Measurements from ENCODE around the gene TOP2A. TPM values are rescaled to one million over a fixed set of nuclear protein-coding genes. Genes with fewer than 3 reads are reported as not detected.

The TOP2A gene
- total RNA-seq, 4 donors from 2014 or later, result 0.40 to 4.3 (median 0.79) TPM

GRCh38 chr17:40457369-40457768, 39.7 kb upstream of the TOP2A start:
- H3K4me1 ChIP-seq, result peaks cover 5 to 95% (median 72%) of the 10 kb centered on the region in 3 donors
- H3K4me3 ChIP-seq, result no peak overlapping the region
- no peak for ATAC-seq
- 75 to 90% methylated on average over 2 to 3 of the region's 3 CpGs for WGBS, 2 donors (ENCODE audit: low coverage in 1 of 2)
- H3K27me3 ChIP-seq, result no peaks in the 10 kb centered on the region
- no peak for TF ChIP-seq POLR2AphosphoS5 (IDR thresholded peaks at IDR 0.05)
- no peaks in the 10 kb centered on the region for H3K9me3 ChIP-seq
- H3K27ac ChIP-seq, result peak overlapping the region; percentile 36 to 98 (median 90)
- peaks cover 0 to 55% of the 10 kb centered on the region in 2 donors for H3K36me3 ChIP-seq

GRCh38 chr17:40456396-40456951, 38.8 kb upstream of the TOP2A start:
- WGBS, 2 donors (ENCODE audit: low coverage in 1 of 2), result 14% methylated on average over 1 of the region's 16 CpGs; no CpG with 5 or more reads in 1 of the 2 donors
- H3K9me3 ChIP-seq, result no peaks in the 10 kb centered on the region
- H3K27ac ChIP-seq, result peak overlapping the region; percentile 36 to 98 (median 90)
- peaks cover 0 to 58% of the 10 kb centered on the region in 2 donors for H3K36me3 ChIP-seq
- TF ChIP-seq CTCF (IDR thresholded peaks at IDR 0.05) (no peak), POLR2A (IDR thresholded peaks at IDR 0.05) (no peak), EP300 (IDR thresholded peaks at IDR 0.05) (no peak), POLR2AphosphoS5 (IDR thresholded peaks at IDR 0.05) (no peak)
- H3K4me3 ChIP-seq, result no peak overlapping the region
- ATAC-seq, result no peak
- peaks cover 10 to 95% (median 71%) of the 10 kb centered on the region in 3 donors for H3K4me1 ChIP-seq
- H3K27me3 ChIP-seq, result no peaks in the 10 kb centered on the region

GRCh38 chr17:40454613-40454995, 36.9 kb upstream of the TOP2A start:
- H3K36me3 ChIP-seq, result peaks cover 0 to 58% of the 10 kb centered on the region in 2 donors
- no peak for ATAC-seq
- no CpG with 5 or more reads among the region's 2 CpGs for WGBS, 2 donors (ENCODE audit: low coverage in 1 of 2)
- H3K4me1 ChIP-seq, result peaks cover 18 to 95% (median 65%) of the 10 kb centered on the region in 3 donors
- no peaks in the 10 kb centered on the region for H3K9me3 ChIP-seq
- no peak overlapping the region for H3K4me3 ChIP-seq
- H3K27me3 ChIP-seq, result no peaks in the 10 kb centered on the region
- peak overlapping the region in 3 of 4 donors; percentile 85 to 98 (median 96) for H3K27ac ChIP-seq
- no peak for TF ChIP-seq CTCF (IDR thresholded peaks at IDR 0.05)
- no peak for TF ChIP-seq POLR2A (IDR thresholded peaks at IDR 0.05)
- TF ChIP-seq POLR2AphosphoS5 (IDR thresholded peaks at IDR 0.05), result no peak
- no peak for TF ChIP-seq EP300 (IDR thresholded peaks at IDR 0.05)

- Histone ChIP-seq H3K4me1 (peaks cover 21 to 95% (median 66%) of the 10 kb centered on the region in 3 donors), H3K36me3 (peaks cover 0 to 58% of the 10 kb centered on the region in 2 donors), H3K27ac (peak overlapping the region; percentile 9 to 98 (median 90)), H3K9me3 (no peaks in the 10 kb centered on the region), H3K27me3 (no peaks in the 10 kb centered on the region), H3K4me3 (no peak overlapping the region)
- peak; percentile 14 for ATAC-seq
- WGBS, 2 donors (ENCODE audit: low coverage in 1 of 2), result 33% methylated on average over 3 of the region's 19 CpGs; no CpG with 5 or more reads in 1 of the 2 donors
- TF ChIP-seq EP300 (IDR thresholded peaks at IDR 0.05) (no peak), CTCF (IDR thresholded peaks at IDR 0.05) (no peak), POLR2AphosphoS5 (IDR thresholded peaks at IDR 0.05) (peak; percentile 38), POLR2A (IDR thresholded peaks at IDR 0.05) (no peak)
Measured at GRCh38 chr17:40453881-40454612, 36.4 kb upstream of the TOP2A start.

- peaks cover 0 to 58% of the 10 kb centered on the region in 2 donors for H3K36me3 ChIP-seq
- H3K27ac ChIP-seq, result peak overlapping the region; percentile 48 to 98 (median 90)
- WGBS, 2 donors (ENCODE audit: low coverage in 1 of 2), result no CpG with 5 or more reads among the region's 15 CpGs
- no peak overlapping the region for H3K4me3 ChIP-seq
- H3K27me3 ChIP-seq, result no peaks in the 10 kb centered on the region
- ATAC-seq, result no peak
- peaks cover 29 to 95% (median 68%) of the 10 kb centered on the region in 3 donors for H3K4me1 ChIP-seq
- TF ChIP-seq CTCF (IDR thresholded peaks at IDR 0.05) (no peak), POLR2A (IDR thresholded peaks at IDR 0.05) (no peak), EP300 (IDR thresholded peaks at IDR 0.05) (no peak), POLR2AphosphoS5 (IDR thresholded peaks at IDR 0.05) (no peak)
- H3K9me3 ChIP-seq, result no peaks in the 10 kb centered on the region
Measured at GRCh38 chr17:40452921-40453378, 35.3 kb upstream of the TOP2A start.

Measured in gastroesophageal sphincter (tissue), 4 donors.